ENCODE results near the gene RRM1.
"Not testable (repeated sequence)": the region's sequence is repeated elsewhere in the genome, so short reads cannot be mapped to it uniquely, and the experiment has no call there.

RRM1 gene

DNA sequence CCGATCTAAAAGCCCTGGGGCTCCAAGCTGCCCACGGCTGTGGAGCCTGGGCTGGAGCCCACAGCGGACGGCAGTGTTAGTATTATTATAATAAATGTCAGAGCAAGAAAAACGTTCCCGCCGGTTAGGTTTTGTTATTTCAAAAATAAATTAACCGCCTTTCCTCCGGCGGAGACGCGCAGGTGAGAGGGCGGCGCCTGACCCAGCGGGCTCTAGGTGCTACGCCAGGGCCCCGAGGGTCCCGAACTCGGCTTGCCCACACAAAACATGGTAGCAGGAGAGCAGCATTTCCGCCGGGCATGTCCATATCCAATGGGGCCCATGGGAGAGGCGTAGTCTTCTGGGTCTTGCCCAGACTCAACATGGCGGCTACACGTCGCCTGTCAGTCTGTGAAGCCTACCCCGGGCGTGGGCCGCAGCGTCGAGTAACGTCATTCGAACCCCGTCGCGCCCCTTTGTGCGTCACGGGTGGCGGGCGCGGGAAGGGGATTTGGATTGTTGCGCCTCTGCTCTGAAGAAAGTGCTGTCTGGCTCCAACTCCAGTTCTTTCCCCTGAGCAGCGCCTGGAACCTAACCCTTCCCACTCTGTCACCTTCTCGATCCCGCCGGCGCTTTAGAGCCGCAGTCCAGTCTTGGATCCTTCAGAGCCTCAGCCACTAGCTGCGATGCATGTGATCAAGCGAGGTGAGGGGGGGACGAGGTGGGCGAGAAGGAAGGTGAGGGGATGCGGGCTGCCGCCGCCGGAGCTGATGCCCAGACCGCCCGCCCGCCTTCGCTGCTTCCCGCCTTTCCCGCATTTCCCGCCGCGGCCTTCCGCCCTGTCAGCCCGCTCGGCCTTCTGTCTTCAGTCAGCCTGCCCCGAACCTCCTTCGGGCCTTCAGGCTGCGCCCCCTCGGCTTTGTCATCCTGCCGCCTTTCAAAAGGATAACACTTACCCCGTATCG is at the start of gene RRM1:
RRM1 (plus strand) TSS at position 452 of the 944 bp plus-strand sequence; CDS start at position 666, 214 bp downstream.
- peak; percentile 87 for DNase-seq (ENCODE audit: low spot score)

DNA sequence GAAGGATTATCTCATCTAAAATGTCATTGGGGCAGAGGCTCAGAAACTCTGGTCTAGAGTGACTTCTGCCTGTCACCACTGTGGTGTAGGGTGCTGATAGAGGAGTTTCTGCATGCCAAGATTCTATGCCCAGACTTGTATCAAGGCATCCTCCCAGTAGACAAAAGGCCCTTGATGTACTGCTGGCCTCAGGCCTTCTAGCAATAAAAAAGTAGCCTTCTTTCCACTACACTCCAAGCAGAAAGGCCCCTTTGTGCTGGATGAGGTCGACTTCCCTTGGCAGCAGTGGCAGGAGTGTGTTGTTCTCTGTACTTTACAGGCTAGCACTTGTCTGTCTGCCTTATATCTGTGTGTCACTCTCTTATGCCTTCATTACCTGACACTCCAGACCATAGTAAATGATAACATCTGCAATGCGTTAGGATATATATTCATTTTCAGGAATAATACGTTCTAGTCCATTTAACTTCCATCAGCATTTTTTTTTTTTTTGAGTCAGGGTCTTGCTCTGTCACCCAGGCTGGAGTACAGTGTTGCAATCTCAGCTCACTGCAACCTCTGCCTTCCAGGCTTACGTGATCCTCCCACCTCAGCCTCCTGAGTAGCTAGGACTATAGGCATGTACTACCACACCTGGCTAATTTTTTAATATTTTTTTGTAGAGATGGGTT is 49.5 kb upstream of the RRM1 start:
- no peak for DNase-seq (ENCODE audit: low spot score)

DNA sequence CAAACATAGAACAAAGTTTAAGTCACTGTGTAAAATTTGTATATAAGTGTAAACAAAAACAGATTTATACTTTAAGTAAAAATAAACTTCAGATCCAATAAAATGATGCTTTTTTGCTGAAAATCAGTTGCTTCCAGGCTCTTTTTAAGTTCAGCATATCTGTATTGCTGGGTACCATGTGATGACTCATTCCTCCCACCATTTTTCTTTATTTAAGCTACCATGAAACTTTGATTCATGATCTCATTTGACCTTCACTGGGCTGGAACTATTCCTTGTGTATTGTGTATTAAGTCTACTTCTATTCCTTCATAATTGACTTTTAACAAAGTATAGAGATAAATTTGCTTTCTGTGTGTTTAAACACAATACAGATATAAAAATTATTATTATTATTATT is 46.3 kb upstream of the RRM1 start:
- no peak for DNase-seq (ENCODE audit: low spot score)

DNA sequence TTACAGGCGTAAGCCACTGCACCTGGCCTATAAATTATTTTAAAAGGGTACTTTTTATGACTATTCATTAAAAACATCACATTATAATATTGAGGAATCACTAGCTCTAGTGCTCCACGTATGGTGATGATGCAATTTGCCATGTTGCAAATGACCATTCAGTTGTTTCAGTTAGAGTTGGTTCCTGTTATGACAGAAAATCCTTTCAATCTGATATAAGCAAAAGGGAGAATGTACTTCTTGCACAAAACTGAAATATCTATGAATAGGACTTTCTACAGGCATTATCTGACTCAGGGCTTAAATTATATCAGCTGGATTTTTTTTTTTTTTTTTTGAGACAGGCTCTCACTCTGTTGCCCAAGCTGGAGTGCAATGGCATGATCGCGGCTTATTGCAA is 45.6 kb upstream of the RRM1 start:
- DNase-seq (ENCODE audit: low spot score) = no peak

DNA sequence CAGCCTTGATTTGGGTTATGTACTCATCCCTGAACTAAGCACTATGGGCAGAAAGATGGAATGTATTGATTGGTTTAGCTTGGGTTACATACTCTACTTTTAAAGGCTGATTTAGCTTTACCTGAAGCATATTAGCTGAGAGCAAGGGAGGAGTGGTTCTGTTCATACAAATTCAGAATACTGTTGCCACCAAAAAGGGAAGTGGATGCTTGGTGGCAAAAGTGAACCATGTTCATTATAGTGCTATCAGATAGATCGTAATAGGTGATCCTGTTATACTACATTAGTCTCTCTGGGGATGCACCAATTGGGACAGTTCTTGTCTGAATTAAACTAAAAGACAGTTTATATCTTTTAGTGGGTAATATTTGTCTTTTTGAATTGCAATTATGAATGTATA is 44.5 kb upstream of the RRM1 start:
- no peak for DNase-seq (ENCODE audit: low spot score)

DNA sequence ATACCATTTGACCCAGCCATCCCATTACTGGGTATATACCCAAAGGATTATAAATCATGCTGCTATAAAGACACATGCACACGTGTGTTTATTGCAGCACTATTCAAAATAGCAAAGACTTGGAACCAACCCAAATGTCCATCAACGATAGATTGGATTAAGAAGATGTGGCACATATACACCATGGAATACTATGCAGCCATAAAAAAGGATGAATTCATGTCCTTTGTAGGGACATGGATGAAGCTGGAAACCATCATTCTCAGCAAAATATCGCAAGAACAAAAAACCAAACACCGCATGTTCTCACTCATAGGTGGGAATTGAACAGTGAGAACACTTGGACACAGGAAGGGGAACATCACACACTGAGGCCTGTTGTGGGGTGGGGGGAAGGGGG is 41.4 kb upstream of the RRM1 start:
- DNase-seq (ENCODE audit: low spot score) = not testable (repeated sequence)

DNA sequence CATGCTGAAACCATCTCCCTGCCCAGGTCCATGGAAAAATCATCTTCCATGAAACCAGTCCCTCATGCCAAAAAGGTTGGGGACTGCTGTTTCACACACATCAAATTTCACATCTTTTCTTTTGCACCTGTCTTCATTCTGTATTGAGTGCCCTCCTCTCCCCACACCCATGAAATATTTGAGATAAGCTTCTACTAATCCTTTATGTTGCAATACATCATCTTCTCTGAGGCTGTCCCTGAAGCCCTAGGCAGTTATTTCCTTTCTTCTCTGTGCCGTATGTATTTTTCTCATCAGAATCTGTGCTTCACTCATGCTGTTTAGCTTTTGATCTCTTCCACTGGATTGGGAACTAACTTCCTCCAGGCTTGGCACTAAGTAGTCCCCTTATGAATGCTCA is 40.0 kb upstream of the RRM1 start:
- DNase-seq (ENCODE audit: low spot score) = no peak

DNA sequence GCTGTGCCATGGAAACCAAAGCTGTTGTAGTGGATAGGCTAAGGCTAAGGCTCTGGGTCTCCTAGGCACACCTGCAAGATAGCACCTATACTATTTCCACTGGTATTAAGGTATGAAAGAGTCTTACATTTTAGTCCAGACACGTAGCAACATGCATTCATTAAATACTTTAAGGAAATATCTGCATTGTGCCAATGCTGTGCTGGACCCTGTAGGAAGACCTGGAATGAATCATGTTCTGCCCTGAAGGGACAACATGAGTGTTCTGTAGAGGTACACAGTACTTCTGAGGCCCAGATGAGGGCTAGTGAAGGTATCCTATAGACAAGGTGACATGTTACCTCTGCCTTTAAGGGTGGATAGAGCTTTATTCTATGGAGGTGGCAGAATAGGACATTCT is 35.2 kb upstream of the RRM1 start:
- DNase-seq (ENCODE audit: low spot score) = no peak

DNA sequence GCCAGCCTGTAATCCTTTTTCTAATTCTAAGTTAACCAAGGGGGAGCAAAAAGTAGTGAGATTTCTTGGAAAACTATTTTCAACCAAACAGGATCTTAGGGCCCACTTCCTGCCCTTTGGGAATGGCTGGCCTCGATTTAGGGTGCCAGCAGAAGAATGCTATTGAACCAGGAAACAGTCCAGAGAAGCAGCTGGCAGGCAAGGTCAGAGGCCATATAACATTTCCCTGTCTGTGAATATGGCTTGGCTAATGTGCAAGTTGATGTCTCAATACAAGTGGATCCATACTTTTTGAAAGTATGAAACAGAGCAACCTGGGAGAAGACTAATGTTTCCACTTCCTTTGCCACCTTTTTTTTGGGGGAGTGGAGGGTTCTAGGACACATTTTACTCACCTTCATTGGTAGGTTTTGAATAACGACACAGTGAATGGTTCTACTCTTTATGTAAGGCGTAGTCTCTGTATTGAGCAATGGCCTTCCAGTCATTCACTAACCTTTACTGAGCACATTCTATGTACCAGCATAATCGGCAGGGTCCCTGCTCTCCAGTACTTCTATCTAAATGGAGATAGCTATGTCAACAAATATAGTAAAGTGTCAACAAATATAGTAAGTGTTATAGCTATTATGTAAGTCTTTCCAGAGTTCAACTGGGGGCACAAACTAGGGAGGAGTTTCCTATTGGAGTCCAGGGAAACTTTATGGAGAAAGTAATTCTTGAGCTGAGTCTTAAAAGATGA is 34.2 kb upstream of the RRM1 start:
- DNase-seq (ENCODE audit: low spot score) = peak; percentile 58

DNA sequence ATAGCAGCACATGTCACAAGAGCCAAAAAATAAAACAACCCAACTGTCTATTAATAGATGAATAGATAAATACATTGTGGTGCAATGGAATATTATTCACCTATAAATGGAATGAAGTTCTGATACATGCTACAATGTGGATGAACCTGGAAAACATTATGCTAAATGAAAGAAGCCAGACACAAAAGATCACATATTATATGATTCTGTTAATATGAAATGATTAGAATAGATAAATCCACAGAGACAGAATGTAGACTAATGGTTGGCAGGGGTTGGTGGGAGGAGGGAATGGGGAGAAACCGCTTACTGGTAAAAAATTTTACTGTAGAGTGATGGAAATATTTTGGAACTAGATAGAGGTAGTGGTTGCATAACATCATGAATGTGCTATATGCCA is 32.9 kb upstream of the RRM1 start:
- DNase-seq (ENCODE audit: low spot score) = no peak

DNA sequence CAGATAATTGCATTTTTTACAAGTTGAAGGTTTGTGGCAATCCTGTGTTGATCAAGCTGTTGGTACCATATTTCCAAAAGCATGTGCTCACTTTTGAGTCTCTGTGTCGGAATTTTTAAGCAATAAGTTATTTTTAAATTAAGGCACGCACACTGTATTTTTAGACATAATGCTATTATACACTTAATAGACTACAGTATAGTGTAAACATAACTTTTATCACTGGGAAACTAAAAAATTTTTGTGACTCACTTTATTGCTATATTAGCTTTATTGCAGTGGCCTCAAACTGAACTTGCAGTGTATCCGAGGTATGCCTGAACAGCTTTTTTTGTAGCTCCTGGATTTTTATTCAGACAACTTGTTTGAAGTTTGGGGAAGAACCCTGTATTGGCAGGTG is 31.3 kb upstream of the RRM1 start:
- no peak for DNase-seq (ENCODE audit: low spot score)

DNA sequence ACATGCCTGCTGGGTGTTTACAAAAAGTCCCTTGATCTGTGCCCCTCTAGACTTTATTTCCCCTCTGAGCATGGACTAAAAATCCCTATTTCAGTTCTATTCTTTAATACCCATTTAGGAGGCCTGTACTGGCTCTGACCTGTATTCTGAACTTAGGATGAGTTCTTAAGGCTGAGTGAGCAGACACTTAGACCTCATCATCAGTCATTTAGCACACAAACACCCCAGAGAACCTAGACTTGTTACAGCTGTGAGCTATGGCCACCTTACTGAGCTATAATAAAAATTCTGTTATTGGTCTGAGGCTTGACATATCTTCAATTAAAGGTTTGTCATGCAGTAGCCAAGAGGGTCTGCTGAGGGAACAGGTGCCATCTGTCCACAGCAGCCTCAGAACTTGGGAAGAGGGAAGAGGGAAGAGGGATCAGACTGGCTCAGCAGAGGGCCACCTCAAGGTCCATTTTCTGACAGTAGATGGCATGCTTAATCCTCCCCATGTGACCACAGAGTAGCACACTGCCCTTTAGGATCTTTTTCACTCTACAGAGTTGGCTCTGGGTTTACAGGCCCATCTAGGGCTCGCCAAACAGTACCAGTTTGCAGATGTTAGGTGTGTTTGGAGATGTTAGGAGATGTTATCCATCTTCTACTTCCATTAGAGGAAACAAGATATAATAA is 30.2 kb upstream of the RRM1 start:
- DNase-seq (ENCODE audit: low spot score) = peak; percentile 16

DNA sequence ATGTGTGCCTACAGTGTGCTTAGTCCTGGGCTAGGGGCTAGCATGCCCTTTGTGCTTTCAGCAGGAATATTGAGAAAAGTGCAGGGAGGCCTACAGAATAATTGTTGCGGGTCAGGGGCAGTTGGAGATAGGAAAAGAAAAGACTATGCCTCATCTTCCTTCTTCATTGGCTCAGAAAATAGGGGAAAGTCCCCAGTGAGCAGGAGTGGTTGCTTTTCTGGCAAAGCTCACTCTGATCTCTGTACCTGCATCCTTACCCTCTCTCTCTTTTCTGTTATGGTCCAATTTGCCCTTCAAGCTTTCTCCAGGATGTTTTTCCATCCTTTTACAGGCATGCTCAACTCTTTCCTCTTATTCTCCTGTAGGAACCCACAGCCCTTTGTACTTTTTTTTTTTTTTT is 29.5 kb upstream of the RRM1 start:
- no peak for DNase-seq (ENCODE audit: low spot score)

DNA sequence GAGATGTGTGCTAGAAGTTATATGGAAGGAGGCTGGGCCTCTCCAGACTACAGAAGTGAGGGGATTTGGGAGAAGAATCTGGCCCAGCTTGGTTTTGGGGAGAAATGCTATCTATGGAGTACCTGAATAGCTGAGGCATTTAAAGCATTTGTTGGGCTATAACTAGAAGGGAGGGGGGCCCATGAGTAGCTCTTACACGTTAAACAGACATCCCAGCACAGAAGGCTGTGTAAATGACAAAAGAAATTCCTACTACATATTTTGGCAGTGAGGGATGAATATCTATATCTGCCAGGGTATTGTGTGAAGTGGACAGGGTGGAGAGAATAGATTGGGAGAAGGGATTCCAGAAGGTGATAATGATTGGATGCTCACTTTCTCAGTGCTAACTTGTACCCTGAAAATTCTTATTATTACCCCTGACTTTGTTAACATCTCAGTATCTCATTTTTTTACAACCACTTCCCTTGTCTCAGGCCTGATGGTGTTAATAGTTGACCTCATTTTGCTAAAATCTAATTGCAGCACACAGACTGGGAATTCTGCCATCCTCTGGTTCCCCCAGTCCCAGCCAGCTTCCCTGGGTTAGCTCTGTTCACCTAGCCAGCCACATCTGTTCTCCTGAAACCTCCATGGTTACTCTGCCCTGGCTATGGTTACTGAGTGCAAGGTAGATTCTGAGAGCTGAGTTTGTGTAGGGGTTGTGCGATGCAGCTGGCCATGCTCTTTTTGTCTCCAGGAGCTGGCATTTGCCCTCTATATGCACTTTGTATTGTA is 28.8 kb upstream of the RRM1 start:
- no peak for DNase-seq (ENCODE audit: low spot score)

DNA sequence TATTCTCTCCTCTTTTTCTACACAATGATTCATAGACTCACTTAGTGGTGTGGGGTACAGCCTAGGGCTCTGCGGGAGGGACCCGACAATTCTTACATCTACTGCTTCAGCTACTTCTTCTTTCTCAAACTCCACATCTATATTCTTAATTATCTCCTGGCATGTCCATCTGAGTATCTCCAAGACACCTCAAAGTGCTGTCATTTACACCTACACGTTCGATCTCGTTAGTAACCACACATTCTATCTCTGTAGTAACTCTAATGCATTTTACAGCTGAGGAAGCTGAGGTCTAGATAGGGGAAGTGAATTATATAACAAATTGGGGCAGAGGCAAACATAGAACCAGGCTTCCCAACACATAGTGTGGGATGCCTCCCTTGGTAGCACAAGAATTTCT is 27.7 kb upstream of the RRM1 start:
- DNase-seq (ENCODE audit: low spot score) = no peak

DNA sequence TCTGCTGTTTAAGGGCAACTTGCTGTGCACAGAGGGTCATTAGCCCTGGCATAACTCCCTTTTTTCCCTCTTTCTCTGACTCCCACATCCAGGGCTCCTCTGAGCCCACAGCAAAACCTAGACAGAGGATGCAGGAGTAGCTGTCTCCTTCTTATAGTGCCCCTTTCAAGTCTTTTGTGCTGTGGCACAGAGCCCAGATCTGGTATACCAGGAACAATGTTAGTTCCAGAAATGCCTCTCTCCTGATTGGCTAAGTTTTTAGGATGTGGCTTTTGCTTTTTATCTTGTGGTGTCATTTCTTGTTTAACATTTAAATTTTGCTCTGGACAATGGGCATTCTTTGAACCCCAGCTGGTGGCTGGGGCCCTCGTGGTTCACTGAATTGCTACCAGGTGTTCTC is 25.6 kb upstream of the RRM1 start:
- no peak for DNase-seq (ENCODE audit: low spot score)

DNA sequence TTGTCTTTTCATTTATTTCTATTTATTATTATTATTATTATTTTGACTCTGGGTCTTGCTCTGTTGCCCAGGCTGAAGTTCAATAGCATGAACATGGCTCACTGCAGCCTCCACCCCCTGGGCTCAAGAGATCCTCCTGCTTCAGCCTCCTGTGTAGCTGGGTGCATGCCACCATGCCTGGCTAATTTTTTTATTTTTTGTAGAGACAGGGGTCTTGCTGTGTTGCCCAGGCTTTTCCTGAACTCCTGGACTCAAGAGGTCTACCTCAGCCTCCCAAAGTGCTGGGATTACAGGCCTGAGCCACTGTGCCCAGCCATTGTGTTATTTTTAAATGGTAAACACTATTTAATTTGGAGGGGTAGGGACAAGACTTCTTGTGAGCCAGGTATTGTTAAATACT is 23.3 kb upstream of the RRM1 start:
- no peak for DNase-seq (ENCODE audit: low spot score)

DNA sequence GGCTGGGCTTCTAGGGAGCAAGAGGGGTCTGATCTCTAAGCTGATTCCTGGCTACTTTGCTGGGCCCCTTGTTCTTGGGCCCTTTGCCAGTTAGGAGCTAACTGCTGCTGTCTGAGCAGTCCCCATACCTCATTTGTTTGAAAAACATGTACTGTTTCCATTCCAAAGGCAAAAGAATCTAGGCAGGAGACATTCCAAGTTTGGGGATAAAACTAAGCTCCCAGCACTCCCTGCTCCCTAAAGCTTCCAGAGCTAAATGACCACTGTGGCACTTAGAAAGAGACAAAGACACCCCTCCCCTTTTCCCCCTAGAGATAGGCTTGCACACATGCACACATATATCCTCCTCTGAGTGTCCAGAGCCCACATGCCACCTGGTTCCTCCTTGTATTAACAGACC is 22.7 kb upstream of the RRM1 start:
- DNase-seq (ENCODE audit: low spot score) = no peak

DNA sequence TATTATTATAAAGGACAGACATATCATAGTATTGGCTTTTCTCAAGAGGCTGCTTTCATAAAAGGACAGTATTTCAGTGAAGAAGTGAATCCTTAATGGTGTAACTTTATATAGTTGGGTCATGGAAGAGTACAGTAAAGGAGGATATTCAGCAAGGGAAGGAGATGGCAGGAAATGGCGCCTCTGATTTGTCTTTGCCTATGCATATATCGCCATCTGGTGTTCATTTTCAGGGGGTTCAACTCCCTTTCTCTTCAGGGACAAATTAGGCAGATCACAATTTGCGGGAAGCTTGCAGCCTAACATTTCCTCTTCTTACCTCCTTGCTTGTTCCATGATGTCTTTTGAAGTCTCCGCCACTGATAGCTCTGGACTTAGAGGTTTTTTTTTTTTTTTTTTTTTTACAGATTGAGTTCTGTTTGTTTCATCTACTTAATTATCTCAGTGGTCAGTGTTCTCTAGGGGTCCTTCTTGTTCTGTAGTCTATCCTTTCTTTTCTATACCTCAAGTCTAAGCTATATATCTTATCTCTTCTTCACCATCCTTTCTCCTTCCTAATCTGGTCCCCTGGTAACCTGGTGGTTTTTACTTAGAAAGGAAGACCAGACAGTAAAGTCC is 21.8 kb upstream of the RRM1 start:
- peak; percentile 44 for DNase-seq (ENCODE audit: low spot score)

DNA sequence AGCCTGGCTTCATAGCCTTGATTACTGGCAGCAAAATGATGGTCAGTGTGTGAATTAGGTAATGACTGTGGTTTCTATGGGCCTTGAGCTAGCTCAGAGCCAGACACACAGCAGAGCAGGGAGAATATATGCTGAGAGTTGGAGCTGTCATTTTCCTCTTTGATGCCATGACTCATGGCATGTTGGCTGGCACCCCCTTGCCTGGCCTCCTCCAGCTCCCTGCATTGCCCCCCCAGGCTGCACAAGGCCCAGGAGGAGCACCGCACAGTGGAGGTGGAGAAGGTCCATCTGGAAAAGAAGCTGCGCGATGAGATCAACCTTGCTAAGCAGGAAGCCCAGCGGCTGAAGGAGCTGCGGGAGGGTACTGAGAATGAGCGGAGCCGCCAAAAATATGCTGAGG is 20.3 kb upstream of the RRM1 start:
- no peak for DNase-seq (ENCODE audit: low spot score)

DNA sequence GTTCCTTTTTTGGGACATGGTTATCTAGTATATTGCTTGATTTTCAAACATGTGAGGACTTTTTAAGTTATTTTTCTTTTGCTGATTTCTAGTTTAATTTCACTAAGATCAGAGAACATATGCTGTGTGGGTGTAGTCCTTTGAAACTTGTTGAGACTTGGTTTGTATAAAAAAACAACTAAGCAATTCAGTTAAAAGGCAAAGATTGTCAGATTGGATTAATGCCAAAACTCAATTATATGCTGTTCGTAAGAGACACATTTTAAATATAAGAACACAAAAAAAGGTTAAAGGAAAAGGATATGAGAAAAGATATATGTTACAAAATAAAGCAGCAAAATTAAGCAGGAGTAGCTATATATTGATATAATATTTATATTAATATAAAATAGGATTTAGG is 17.8 kb upstream of the RRM1 start:
- no peak for DNase-seq (ENCODE audit: low spot score)
